Thoracic aorta (tissue), 2 donors: ENCODE measurements around the gene TCEAL2. TPM values are rescaled to one million over a fixed set of nuclear protein-coding genes. Genes with fewer than 3 reads are reported as not detected.
"Not testable (repeated sequence)": the region's sequence is repeated elsewhere in the genome, so short reads cannot be mapped to it uniquely, and the experiment has no call there.

Source experiments
- ATAC-seq: fragments of 150-250 bp; one replicate; pipeline ENCODE4 v1.8.0; 2017; ENCODE audit warnings: low read depth; ENCODE audit not compliant: insufficient number of reproducible peaks, low FRiP score
- DNase-seq: peaks from one replicate; pipeline ENCODE4 v3.0.0-alpha.2; 2020; ENCODE audit warnings: low spot score
- H3K27ac ChIP-seq, 2 donors: fragments of 200-600 bp; sonication (generic); 1 replicate in 1 of 2; 2 replicates in 1 of 2; pipeline ENCODE4 v1.5.1; 2016; ENCODE audit warnings: mild to moderate bottlenecking in 2 of 2, moderate library complexity in 2 of 2
- H3K27me3 ChIP-seq: fragments of 200-600 bp; sonication (generic); replicated peaks from 2 replicates; pipeline ENCODE4 v1.6.0; 2016; ENCODE audit warnings: mild to moderate bottlenecking; ENCODE audit not compliant: insufficient read depth
- H3K36me3 ChIP-seq: fragments of 200-600 bp; sonication (generic); one replicate; pipeline ENCODE4 v1.5.1; 2016
- H3K4me1 ChIP-seq, 2 donors: fragments of 200-600 bp; sonication (generic); 1 replicate in 1 of 2; 2 replicates in 1 of 2; pipeline versions ENCODE4 v1.5.1 to v1.6.0; 2016; ENCODE audit warnings: low read depth in 2 of 2, mild to moderate bottlenecking in 1 of 2; ENCODE audit not compliant: control insufficient read depth in 1 of 2
- H3K4me3 ChIP-seq: fragments of 200-600 bp; sonication (generic); 2 replicates; pipeline ENCODE4 v1.5.1; 2016; ENCODE audit warnings: mild to moderate bottlenecking
- H3K9me3 ChIP-seq: fragments of 200-600 bp; sonication (generic); 2 replicates; pipeline ENCODE4 v1.5.1; 2016
- CTCF ChIP-seq: fragments of 200-600 bp; sonication (generic); IDR thresholded peaks from one replicate; pipeline ENCODE4 v1.5.1; 2019; ENCODE audit warnings: antibody characterized with exemption
- total RNA-seq, 2 donors: library from RNA; depleted of rRNA; stranded (reverse); fragments of >200 nt; gene quantifications; one replicate each; pipeline versions ENCODE4 v1.1.0 to v1.2.3, GENCODE V29; 2016

TCEAL2 gene
- total RNA-seq, result 10 to 100 TPM; 10.3 to 36.4 TPM

- ATAC-seq, H3K36me3 ChIP-seq, DNase-seq, H3K9me3 ChIP-seq, H3K4me1 ChIP-seq, H3K27me3 ChIP-seq: not testable (repeated sequence)
- Histone ChIP-seq H3K4me3 (peak within 1 kb of the TSS; percentile 72), H3K27ac (peak within 1 kb of the TSS; percentile 70 to 76)
Measured at GRCh38 chrX:102125436-102125835, at the start of gene TCEAL2. Gene TCEAL2, plus strand, starts transcription at chrX:102125679. Its CDS starts 1,152 bp downstream, at chrX:102126831.

- TF ChIP-seq CTCF, result no peak
- H3K36me3 ChIP-seq, result no peaks in the 10 kb centered on the region
- H3K9me3 ChIP-seq, result no peaks in the 10 kb centered on the region
- no peak for ATAC-seq
- DNase-seq, result no peak
- H3K4me1 ChIP-seq, result no peaks in the 10 kb centered on the region
- H3K4me3 ChIP-seq, result no peak overlapping the region
- H3K27ac ChIP-seq, result no peak overlapping the region
- H3K27me3 ChIP-seq, result no peaks in the 10 kb centered on the region
Measured at GRCh38 chrX:102077426-102077825, 48.1 kb upstream of the TCEAL2 start.

GRCh38 chrX:102085706-102086105 lies 39.8 kb upstream of the TCEAL2 start:
- Histone ChIP-seq H3K4me3 (no peak overlapping the region), H3K9me3 (no peaks in the 10 kb centered on the region), H3K4me1 (no peaks in the 10 kb centered on the region), H3K27ac (no peak overlapping the region), H3K27me3 (no peaks in the 10 kb centered on the region), H3K36me3 (no peaks in the 10 kb centered on the region)
- DNase-seq (no peak), ATAC-seq (no peak)
- no peak for TF ChIP-seq CTCF

GRCh38 chrX:102113367-102113766 lies 12.1 kb upstream of the TCEAL2 start:
- H3K9me3 ChIP-seq, result no peaks in the 10 kb centered on the region
- H3K27me3 ChIP-seq, result no peaks in the 10 kb centered on the region
- no peaks in the 10 kb centered on the region for H3K4me1 ChIP-seq
- H3K4me3 ChIP-seq, result no peak overlapping the region
- H3K36me3 ChIP-seq, result no peaks in the 10 kb centered on the region
- H3K27ac ChIP-seq, result no peak overlapping the region
- no peak for ATAC-seq
- no peak for TF ChIP-seq CTCF
- no peak for DNase-seq

GRCh38 chrX:102115748-102116147 lies 9.7 kb upstream of the TCEAL2 start:
- H3K9me3 ChIP-seq, result no peaks in the 10 kb centered on the region
- no peaks in the 10 kb centered on the region for H3K4me1 ChIP-seq
- no peak overlapping the region for H3K4me3 ChIP-seq
- H3K27ac ChIP-seq, result no peak overlapping the region
- DNase-seq (no peak), ATAC-seq (no peak)
- H3K27me3 ChIP-seq, result no peaks in the 10 kb centered on the region
- TF ChIP-seq CTCF, result no peak
- no peaks in the 10 kb centered on the region for H3K36me3 ChIP-seq

- not testable (repeated sequence) for H3K4me1 ChIP-seq, H3K27me3 ChIP-seq, DNase-seq, H3K9me3 ChIP-seq, H3K36me3 ChIP-seq, ATAC-seq
- Histone ChIP-seq H3K27ac (peak overlapping the region in 1 of 2 donors; percentile 70), H3K4me3 (peak overlapping the region; percentile 72)
Measured at GRCh38 chrX:102125014-102125413, 465 bp upstream of the TCEAL2 start.

GRCh38 chrX:102126080-102126818 lies 770 bp downstream of the TCEAL2 start:
- H3K27me3 ChIP-seq, DNase-seq, H3K9me3 ChIP-seq, ATAC-seq, H3K4me1 ChIP-seq, H3K36me3 ChIP-seq: not testable (repeated sequence)
- H3K4me3 ChIP-seq, result peak overlapping the region; percentile 72
- peak overlapping the region; percentile 70 to 76 for H3K27ac ChIP-seq
